HK-2 (cell line): ENCODE results near the gene TUBB2B.

ENCODE experiments used
- DNase-seq: peaks from one replicate; pipeline ENCODE4 v3.0.0-alpha.2; 2018; ENCODE audit not compliant: unreplicated experiment

TUBB2B gene

GRCh38 chr6:3233904-3234303 is 6.5 kb upstream of the TUBB2B start:
- DNase-seq: no peak

GRCh38 chr6:3233321-3233720 is 5.9 kb upstream of the TUBB2B start:
- DNase-seq: no peak

DNA sequence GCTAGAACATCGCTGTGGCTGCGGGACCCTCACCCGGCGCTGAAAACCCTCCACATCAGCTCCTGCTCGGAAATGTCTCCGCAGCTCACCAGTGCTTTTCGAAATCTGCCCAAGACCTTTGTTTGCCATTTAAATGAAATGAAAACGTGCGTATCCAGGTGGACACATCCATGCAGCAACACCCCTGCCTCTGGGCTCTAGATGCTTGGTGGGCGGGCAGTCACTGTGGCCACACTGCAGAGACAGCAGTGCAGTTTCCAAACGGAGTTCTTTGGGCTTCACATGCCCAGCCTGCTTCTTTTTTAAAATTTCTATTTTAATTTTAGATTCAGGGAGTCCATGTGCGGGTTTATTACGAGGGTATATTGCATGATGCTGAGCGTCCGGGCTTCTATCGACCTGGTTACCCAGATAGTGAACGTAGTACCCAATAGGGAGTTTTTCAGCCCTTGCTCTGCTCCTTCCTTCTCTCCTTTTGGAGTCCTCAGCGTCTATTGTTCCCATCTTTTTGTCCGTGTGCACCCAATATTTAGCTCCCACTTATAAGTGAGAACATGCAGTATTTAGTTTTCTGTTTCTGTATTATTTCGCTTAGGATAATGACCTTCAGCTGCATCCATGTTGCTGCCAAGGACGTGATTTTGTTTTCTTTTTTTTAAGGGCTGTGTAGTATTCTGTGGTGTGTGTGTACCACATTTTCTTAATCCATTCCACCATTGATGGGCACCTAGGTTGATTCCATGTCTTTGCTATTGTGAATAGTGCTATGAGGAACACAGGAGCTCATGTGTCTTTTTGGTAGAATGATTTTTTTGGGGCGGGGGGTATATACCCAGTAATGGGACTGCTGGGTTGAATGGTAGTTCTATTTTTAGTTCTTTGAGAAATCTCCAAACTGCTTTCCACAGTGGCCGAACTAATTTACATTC is 4.8 kb upstream of the TUBB2B start:
- DNase-seq: no peak

- DNase-seq: peak; percentile 82
Measured at GRCh38 chr6:3231247-3232016, 4.0 kb upstream of the TUBB2B start.

- no peak for DNase-seq
Measured at GRCh38 chr6:3230900-3231246, 3.4 kb upstream of the TUBB2B start.

- no peak for DNase-seq
Measured at GRCh38 chr6:3230256-3230882, 2.9 kb upstream of the TUBB2B start.

- DNase-seq: no peak
Measured at GRCh38 chr6:3229566-3230178, 2.2 kb upstream of the TUBB2B start.

- no peak for DNase-seq
Measured at GRCh38 chr6:3228771-3229565, 1.5 kb upstream of the TUBB2B start.

- DNase-seq: no peak
Measured at GRCh38 chr6:3228046-3228671, 706 bp upstream of the TUBB2B start.

DNA sequence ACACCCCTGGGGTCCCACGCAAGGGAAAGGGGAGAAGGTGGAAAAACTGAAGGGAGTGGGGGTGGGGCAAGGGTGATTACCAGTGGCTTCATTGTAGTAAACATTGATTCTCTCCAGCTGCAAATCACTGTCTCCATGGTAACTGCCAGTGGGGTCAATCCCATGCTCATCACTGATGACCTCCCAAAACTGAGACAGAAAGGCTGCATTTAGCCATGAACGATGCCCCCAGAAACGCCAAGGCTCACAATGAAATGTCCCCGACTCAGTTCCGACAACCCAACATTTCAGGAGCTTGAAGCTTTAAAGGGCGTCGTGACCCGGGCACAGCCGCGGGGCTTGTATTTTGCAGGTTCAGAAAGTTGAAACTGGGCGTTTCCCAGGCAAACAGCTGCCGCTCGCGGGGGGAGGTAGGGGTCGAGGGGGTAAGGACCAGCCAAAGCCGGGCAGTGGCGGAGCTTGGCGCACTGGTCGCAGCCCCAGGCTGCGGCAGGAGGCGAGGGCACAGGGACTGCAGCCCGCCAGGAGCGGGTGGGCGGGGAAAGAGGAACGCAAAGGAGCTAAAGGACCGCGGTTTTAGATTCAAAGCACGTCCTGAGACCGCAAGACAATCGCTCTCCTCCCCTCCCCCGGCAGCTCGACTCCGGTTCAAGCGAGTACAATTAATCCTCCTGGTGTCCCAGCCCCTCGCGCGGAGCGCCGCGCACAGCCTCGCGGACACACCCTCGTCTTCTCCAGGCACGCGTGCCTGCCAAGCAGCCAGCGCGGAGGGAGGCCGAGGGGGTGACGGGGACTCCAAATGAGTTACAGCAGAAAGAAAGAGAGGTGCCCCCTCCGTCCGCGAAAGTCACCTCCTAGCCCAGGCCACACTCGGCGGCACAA is 731 bp downstream of the TUBB2B start:
- DNase-seq: peak; percentile 40

DNA sequence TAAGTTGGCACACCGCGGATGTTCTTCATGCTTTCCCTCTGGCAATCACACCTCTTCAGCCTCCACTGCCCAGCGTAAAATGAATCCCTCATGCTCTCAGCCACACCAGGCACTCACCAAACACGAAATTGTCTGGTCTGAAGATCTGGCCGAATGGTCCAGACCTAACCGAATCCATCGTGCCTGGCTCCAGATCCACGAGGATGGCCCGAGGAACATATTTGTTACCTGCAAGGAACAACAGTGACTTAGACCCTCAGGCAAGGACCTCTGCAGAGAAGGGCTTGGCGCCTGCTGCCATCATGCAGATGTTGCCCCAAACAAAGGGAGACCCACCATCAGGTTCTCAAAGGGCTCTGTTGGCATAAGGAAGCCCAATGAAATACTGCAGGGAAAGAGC is 1.4 kb downstream of the TUBB2B start:
- no peak for DNase-seq

DNA sequence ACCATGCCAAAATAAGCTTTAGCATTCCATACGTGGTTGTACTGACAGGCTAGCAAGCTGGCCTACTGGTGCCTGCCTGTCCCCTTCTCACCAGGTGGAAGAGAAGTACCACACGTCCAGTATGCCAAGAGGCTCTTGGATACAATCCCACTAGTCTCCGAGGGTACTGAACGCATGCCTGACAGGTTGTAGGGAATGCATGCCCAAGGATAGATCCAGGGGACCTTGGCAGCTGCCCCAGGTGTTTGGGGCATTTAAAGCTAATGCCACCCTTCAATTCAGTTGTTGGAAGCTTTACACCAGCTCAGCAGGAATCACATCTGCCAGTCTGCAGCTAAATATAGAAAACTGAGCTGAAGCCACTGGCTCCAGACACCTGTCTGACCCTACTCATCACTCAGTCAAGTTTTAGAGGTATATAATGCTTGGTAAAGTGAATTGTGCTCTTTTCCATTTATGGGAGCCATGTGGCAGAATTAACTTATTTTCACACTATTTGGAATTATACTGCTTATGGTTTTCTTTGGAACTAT is 4.9 kb downstream of the TUBB2B start:
- DNase-seq: no peak

DNA sequence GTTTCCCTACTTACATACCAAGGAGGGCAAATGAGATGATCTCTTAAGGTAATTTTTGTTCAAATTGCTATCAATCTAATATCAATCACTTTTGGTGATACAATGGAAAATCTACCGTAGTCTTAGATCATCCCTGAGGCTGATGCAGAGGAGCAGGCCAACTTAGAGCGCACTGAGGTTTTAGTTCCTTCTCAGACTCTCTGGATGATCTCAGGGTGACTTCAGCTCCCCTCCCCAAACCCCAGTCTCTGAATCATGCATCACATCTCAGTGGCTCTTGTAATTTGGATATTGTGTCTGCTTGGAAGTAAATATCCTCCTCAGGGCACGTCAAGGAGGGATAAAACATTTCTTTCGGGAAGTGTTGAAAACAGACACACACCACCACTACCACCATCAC is 5.9 kb downstream of the TUBB2B start:
- no peak for DNase-seq

- DNase-seq: no peak
Measured at GRCh38 chr6:3220366-3220765, 7.1 kb downstream of the TUBB2B start.

- DNase-seq: no peak
Measured at GRCh38 chr6:3218266-3218665, 9.2 kb downstream of the TUBB2B start.

DNA sequence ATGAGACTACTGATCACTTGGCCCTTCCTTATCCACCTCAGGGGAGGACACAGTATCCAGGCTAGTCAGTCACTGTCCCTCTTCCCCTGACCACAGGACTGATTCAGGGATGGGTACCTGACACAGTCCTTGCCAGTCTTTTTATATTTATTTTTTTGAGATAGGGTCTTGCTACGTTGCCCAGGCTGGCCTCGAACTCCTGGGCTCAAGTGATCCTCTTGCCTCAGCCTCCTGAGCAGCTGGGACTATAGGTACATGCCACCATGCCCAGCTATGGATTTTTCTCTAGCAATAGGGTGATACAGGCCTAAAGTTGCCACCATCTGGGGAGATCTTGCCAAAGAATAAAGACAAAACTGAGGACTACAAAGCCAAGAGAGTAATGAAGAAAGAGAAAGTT is 10.2 kb downstream of the TUBB2B start:
- no peak for DNase-seq

DNA sequence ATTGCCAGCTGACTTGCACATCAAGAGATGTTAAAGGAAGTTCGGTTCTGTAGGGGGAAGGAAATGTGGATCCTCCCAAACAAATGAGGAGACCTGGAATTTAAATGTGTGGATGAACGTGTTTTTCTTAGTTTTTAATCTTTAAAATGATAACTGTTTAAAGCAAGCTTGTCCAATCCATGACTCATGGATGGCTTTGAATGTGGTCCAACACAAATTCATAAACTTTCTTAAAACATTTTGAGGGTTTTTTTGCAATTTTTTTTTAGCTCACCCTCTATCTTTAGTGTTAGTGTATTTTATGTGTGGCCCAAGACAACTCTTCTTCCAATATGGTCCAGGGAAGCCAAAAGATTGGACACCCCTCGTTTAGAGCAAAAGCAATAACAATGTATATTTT is 12.6 kb downstream of the TUBB2B start:
- no peak for DNase-seq

DNA sequence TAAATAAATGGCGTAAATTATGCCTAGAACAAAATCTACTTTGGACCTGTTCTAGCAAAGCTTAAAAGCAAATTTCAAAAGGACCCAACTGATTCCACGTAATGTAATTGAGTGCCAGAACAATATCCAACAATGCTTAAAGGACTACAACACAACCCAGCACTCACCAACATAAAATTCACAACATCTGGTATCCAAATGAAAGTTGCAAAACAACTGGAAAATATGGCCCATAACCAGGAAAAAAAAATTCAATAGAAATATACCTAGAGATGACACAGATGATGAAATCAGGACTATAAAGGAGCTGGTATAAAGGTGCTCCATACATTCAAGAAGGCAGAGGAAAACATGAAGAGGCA is 14.1 kb downstream of the TUBB2B start:
- no peak for DNase-seq

GRCh38 chr6:3212261-3212660 is 15.2 kb downstream of the TUBB2B start:
- DNase-seq: no peak

DNA sequence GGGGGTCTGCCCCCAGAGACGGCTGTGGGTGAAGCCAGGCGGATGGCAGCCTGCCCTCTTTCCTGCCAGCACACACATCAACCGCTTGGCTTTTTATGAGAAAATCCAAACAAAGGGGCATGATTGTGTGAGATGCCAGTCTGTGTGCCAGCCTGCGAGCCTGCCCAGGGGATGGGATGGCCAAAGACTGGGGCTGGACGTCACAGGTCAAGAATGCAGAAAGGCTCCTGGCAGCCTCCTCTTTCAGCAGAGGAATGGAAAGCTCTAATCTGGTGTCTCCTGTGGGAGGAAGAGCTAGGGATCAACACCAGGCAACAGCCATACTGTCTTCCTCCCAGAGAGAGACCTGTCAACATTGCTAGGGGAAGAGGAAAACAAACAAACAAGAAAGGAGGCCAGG is 15.8 kb downstream of the TUBB2B start:
- no peak for DNase-seq
